ENCODE results near the gene CGA. TPM values are rescaled to one million over a fixed set of nuclear protein-coding genes. Genes with fewer than 3 reads are reported as not detected.

CGA gene
- polyA plus RNA-seq, 1 of the 3 experiments (the other 2 are of a cell fraction), result 0.10 TPM

DNA sequence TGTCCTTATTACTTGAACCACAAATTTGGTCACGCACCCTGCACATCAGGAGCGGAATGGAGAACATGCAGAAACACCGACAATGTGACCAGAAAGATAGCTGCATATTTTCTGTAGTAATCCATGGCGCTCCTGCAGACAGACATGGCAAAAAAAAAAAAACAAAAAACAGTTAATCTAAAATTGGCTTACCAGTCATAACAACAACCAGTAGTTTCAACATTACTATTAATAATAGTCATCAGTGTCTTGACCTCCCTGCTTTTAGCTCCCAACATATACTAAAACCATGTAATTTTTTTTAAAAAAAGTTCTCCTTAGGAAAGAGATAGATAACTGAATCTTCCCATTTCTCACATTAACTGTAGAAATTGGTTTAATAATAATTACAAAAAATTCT is 6.8 kb downstream of the CGA start:
- H4K20me1 ChIP-seq (ENCODE audit: insufficient read depth), result no peaks in the 10 kb centered on the region
- CTCF ChIA-PET, result interaction anchor here (1.4 kb wide), 1 partner anchor 9 kb away, joined by 6 read pairs; no protein-coding TSS in a partner anchor
- POLR2A ChIA-PET, result no interaction called here
- no peaks in the 10 kb centered on the region for H3K9me2 ChIP-seq
- H3K27me3 ChIP-seq (ENCODE audit: insufficient read depth), result no peaks in the 10 kb centered on the region
- H3K4me1 ChIP-seq (ENCODE audit: control insufficient read depth in 1 of 2, insufficient read depth in 2 of 2, low read depth in 1 of 2, low read length in 1 of 2), result no peaks in the 10 kb centered on the region; a peak in 1 of 4 replicates
- no peaks in the 10 kb centered on the region for H3K9me3 ChIP-seq
- no peak for TF ChIP-seq RXRA (IDR thresholded peaks at IDR 0.05; ENCODE audit: borderline replicate concordance, low read depth)
- TF ChIP-seq, protein P1, sequence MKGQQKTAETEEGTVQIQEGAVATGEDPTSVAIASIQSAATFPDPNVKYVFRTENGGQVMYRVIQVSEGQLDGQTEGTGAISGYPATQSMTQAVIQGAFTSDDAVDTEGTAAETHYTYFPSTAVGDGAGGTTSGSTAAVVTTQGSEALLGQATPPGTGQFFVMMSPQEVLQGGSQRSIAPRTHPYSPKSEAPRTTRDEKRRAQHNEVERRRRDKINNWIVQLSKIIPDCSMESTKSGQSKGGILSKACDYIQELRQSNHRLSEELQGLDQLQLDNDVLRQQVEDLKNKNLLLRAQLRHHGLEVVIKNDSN (IDR thresholded peaks at IDR 0.05; ENCODE audit: borderline replicate concordance, low read depth), result no peak
- H3F3A ChIP-seq (replicated peaks; ENCODE audit: insufficient read depth), result no peaks in the 10 kb centered on the region
- H3K79me2 ChIP-seq (ENCODE audit: insufficient read depth), result no peaks in the 10 kb centered on the region
- 82% methylated on average over 4 of the region's 4 CpGs for WGBS (ENCODE audit: low lambda C conversion rate)
- no peak for DNase-seq
- no peaks in the 10 kb centered on the region for H3K36me3 ChIP-seq (replicated peaks in 1 of 2; ENCODE audit: control insufficient read depth in 1 of 2, insufficient read depth in 2 of 2, low read length in 1 of 2)
- H3K4me2 ChIP-seq, result no peak overlapping the region
- H3K27ac ChIP-seq (ENCODE audit: low read depth in 2 of 2, low read length in 1 of 2), result no peak overlapping the region
- H3K9ac ChIP-seq, result no peak overlapping the region
- no peak overlapping the region for H3K4me3 ChIP-seq (ENCODE audit: low read depth in 2 of 2, low read length in 1 of 2)
- no peak overlapping the region for H2AFZ ChIP-seq (ENCODE audit: low read depth)

DNA sequence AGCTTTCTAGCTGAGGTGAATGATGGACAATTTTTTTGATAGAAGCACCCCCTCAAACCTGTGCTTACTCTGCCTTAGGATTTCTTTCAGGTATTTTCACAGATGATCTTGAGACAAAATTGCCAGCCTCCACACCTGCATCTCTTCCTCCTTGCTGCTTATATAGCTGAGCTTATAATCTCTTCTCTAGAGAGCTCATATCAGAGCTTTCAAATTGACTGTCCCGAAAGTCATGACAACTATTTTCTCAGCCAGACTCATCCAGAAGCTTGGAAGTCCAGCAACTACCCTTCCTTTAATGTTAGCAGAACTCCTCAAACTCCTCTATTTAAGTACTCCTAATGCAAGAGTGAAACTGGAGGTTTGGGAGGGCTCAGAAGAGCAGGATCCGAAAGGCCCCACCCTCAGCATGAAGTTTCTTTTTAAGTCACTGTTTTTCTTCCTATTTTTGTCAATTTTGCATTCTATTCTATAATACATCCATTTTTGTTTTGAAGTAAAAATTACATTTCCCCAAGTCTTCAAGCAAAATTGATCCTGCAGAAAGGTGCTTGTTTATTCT is 12.7 kb downstream of the CGA start:
- no peak for DNase-seq
- Histone ChIP-seq H3K36me3 (replicated peaks in 1 of 2; ENCODE audit: control insufficient read depth in 1 of 2, insufficient read depth in 2 of 2, low read length in 1 of 2) (no peaks in the 10 kb centered on the region), H3K27ac (ENCODE audit: low read depth in 2 of 2, low read length in 1 of 2) (no peak overlapping the region), H3K79me2 (ENCODE audit: insufficient read depth) (no peaks in the 10 kb centered on the region), H3K27me3 (ENCODE audit: insufficient read depth) (no peaks in the 10 kb centered on the region), H3K9me2 (no peaks in the 10 kb centered on the region), H3K4me2 (no peak overlapping the region), H3K9me3 (no peaks in the 10 kb centered on the region), H3K9ac (no peak overlapping the region), H4K20me1 (ENCODE audit: insufficient read depth) (no peaks in the 10 kb centered on the region), H3F3A (replicated peaks; ENCODE audit: insufficient read depth) (no peaks in the 10 kb centered on the region), H3K4me1 (ENCODE audit: control insufficient read depth in 1 of 2, insufficient read depth in 2 of 2, low read depth in 1 of 2, low read length in 1 of 2) (no peaks in the 10 kb centered on the region), H2AFZ (ENCODE audit: low read depth) (no peak overlapping the region), H3K4me3 (ENCODE audit: low read depth in 2 of 2, low read length in 1 of 2) (no peak overlapping the region)
- CTCF ChIA-PET, result interaction anchor here (1.4 kb wide), 1 partner anchor 49 kb away, joined by 6 read pairs; no protein-coding TSS in a partner anchor
- POLR2A ChIA-PET, result no interaction called here
- WGBS (ENCODE audit: low lambda C conversion rate), result 33% methylated on average over 2 of the region's 2 CpGs
- no peak for TF ChIP-seq RAD21 (IDR thresholded peaks at IDR 0.05; ENCODE audit: low read length)
- no peak for TF ChIP-seq MEF2A (IDR thresholded peaks at IDR 0.05; ENCODE audit: borderline replicate concordance, low read depth)
- TF ChIP-seq CHD2 (IDR thresholded peaks at IDR 0.05; ENCODE audit: low read length, partially characterized antibody), result no peak
- TF ChIP-seq, protein P2, sequence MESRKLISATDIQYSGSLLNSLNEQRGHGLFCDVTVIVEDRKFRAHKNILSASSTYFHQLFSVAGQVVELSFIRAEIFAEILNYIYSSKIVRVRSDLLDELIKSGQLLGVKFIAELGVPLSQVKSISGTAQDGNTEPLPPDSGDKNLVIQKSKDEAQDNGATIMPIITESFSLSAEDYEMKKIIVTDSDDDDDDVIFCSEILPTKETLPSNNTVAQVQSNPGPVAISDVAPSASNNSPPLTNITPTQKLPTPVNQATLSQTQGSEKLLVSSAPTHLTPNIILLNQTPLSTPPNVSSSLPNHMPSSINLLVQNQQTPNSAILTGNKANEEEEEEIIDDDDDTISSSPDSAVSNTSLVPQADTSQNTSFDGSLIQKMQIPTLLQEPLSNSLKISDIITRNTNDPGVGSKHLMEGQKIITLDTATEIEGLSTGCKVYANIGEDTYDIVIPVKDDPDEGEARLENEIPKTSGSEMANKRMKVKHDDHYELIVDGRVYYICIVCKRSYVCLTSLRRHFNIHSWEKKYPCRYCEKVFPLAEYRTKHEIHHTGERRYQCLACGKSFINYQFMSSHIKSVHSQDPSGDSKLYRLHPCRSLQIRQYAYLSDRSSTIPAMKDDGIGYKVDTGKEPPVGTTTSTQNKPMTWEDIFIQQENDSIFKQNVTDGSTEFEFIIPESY (IDR thresholded peaks at IDR 0.05; ENCODE audit: borderline replicate concordance, low read depth), result no peak
- TF ChIP-seq FOXJ3 (CRISPR knock-in tag; IDR thresholded peaks at IDR 0.05), result no peak
- no peak for TF ChIP-seq SMC3 (IDR thresholded peaks at IDR 0.05; ENCODE audit: low read depth, low read length)
- no peak for TF ChIP-seq FOSL2 (IDR thresholded peaks at IDR 0.05; ENCODE audit: borderline replicate concordance, low read depth)
- TF ChIP-seq GABPA (IDR thresholded peaks at IDR 0.05; ENCODE audit: low read depth), result no peak
- no peak for TF ChIP-seq EP300 (IDR thresholded peaks at IDR 0.05; ENCODE audit: borderline replicate concordance in 1 of 2, low read depth in 1 of 2, low read length in 1 of 2)
- TF ChIP-seq, protein P3, sequence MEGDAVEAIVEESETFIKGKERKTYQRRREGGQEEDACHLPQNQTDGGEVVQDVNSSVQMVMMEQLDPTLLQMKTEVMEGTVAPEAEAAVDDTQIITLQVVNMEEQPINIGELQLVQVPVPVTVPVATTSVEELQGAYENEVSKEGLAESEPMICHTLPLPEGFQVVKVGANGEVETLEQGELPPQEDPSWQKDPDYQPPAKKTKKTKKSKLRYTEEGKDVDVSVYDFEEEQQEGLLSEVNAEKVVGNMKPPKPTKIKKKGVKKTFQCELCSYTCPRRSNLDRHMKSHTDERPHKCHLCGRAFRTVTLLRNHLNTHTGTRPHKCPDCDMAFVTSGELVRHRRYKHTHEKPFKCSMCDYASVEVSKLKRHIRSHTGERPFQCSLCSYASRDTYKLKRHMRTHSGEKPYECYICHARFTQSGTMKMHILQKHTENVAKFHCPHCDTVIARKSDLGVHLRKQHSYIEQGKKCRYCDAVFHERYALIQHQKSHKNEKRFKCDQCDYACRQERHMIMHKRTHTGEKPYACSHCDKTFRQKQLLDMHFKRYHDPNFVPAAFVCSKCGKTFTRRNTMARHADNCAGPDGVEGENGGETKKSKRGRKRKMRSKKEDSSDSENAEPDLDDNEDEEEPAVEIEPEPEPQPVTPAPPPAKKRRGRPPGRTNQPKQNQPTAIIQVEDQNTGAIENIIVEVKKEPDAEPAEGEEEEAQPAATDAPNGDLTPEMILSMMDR (IDR thresholded peaks at IDR 0.05), result no peak
- TF ChIP-seq, protein P4, sequence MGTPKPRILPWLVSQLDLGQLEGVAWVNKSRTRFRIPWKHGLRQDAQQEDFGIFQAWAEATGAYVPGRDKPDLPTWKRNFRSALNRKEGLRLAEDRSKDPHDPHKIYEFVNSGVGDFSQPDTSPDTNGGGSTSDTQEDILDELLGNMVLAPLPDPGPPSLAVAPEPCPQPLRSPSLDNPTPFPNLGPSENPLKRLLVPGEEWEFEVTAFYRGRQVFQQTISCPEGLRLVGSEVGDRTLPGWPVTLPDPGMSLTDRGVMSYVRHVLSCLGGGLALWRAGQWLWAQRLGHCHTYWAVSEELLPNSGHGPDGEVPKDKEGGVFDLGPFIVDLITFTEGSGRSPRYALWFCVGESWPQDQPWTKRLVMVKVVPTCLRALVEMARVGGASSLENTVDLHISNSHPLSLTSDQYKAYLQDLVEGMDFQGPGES (IDR thresholded peaks at IDR 0.05; ENCODE audit: low read depth, low read length), result no peak
- TF ChIP-seq YY1 (IDR thresholded peaks at IDR 0.05; ENCODE audit: low read depth), result no peak
- no peak for TF ChIP-seq FOXM1 (IDR thresholded peaks at IDR 0.05; ENCODE audit: low read depth)
- TF ChIP-seq, protein P5, sequence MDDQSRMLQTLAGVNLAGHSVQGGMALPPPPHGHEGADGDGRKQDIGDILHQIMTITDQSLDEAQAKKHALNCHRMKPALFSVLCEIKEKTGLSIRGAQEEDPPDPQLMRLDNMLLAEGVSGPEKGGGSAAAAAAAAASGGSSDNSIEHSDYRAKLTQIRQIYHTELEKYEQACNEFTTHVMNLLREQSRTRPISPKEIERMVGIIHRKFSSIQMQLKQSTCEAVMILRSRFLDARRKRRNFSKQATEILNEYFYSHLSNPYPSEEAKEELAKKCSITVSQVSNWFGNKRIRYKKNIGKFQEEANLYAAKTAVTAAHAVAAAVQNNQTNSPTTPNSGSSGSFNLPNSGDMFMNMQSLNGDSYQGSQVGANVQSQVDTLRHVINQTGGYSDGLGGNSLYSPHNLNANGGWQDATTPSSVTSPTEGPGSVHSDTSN (IDR thresholded peaks at IDR 0.05), result no peak
- no peak for TF ChIP-seq TEAD4 (IDR thresholded peaks at IDR 0.05; ENCODE audit: borderline replicate concordance, insufficient read depth)
- no peak for TF ChIP-seq TAF1 (IDR thresholded peaks at IDR 0.05; ENCODE audit: borderline replicate concordance, low read depth, low read length)
- TF ChIP-seq EZH2phosphoT487 (IDR thresholded peaks at IDR 0.05; ENCODE audit: borderline replicate concordance, low read depth), result no peak
- TF ChIP-seq, protein P1 (IDR thresholded peaks at IDR 0.05; ENCODE audit: borderline replicate concordance, low read depth), result no peak
- no peak for TF ChIP-seq JUND (IDR thresholded peaks at IDR 0.05)

All from SK-N-SH (cell line).